K562 (cell line): ENCODE data around the gene TREH. TPM values are rescaled to one million over a fixed set of nuclear protein-coding genes. Genes with fewer than 3 reads are reported as not detected.

Source experiments
- ARID1B ChIP-seq: fragments of 450-650 bp; IDR thresholded peaks from 2 replicates; pipeline ENCODE4 v1.6.1; 2016; ENCODE audit warnings: antibody characterized with exemption, mild to moderate bottlenecking, inconsistent platforms
- CHCHD3 ChIP-seq: fragments of 250-450 bp; sonication (Bioruptor Pico); IDR thresholded peaks from 2 replicates; pipeline ENCODE4 v2.1.2; 2022; ENCODE audit warnings: mild to moderate bottlenecking
- DMBX1 ChIP-seq: fragments of 250-450 bp; sonication (Bioruptor Pico); IDR thresholded peaks from 2 replicates; pipeline ENCODE4 v1.8.0; 2022; ENCODE audit warnings: inconsistent platforms, mild to moderate bottlenecking, moderate library complexity, borderline replicate concordance
- EHMT2 ChIP-seq: fragments of 450-650 bp; IDR thresholded peaks from 2 replicates; pipeline ENCODE4 v1.6.1; 2018; ENCODE audit warnings: antibody characterized with exemption
- ERF ChIP-seq: fragments of 450-650 bp; formaldehyde crosslinking; IDR thresholded peaks from 2 replicates; pipeline ENCODE4 v1.4.0; 2020; ENCODE audit warnings: mild to moderate bottlenecking, mixed read lengths
- FOXJ2 ChIP-seq: fragments of 200-800 bp; sonication (Bioruptor generic); IDR thresholded peaks from 2 replicates; pipeline ENCODE4 v1.6.1; 2016; ENCODE audit warnings: missing genetic modification characterization, missing compliant biosample characterization
- GABPB1 ChIP-seq: sonication (generic); formaldehyde crosslinking; IDR thresholded peaks from 2 replicates; pipeline ENCODE4 v1.8.0; 2022; ENCODE audit warnings: mild to moderate bottlenecking, missing genetic modification reagents
- HIVEP1 ChIP-seq: fragments of 250-450 bp; sonication (Bioruptor Pico); IDR thresholded peaks from 2 replicates; pipeline ENCODE4 v1.4.0; 2020; ENCODE audit warnings: mild to moderate bottlenecking
- ILF3 ChIP-seq: fragments of 450-650 bp; IDR thresholded peaks from 2 replicates; pipeline ENCODE4 v1.6.1; 2018; ENCODE audit warnings: antibody characterized with exemption, mild to moderate bottlenecking, moderate library complexity, borderline replicate concordance
- KAT7 ChIP-seq: sonication (generic); formaldehyde crosslinking; IDR thresholded peaks from 2 replicates; pipeline ENCODE4 v1.8.0; 2022; ENCODE audit warnings: missing genetic modification reagents, mild to moderate bottlenecking, borderline replicate concordance
- MTA3 ChIP-seq: fragments of 450-650 bp; formaldehyde crosslinking; IDR thresholded peaks from 2 replicates; pipeline ENCODE4 v1.6.1; 2017; ENCODE audit warnings: mild to moderate bottlenecking, borderline replicate concordance
- NFIC ChIP-seq: fragments of 450-650 bp; IDR thresholded peaks from 2 replicates; pipeline ENCODE4 v1.6.1; 2017; ENCODE audit warnings: mild to moderate bottlenecking, inconsistent platforms
- RAD21 ChIP-seq, 2 experiments: fragments of 250-450 bp in 1 of 2; fragments of 450-650 bp in 1 of 2; sonication (Bioruptor Pico) in 1 of 2; formaldehyde crosslinking in 1 of 2; IDR thresholded peaks in 1 of 2; conservative IDR thresholded peaks in 1 of 2; 2 replicates each; pipeline versions ENCODE4 v1.4.0 to v1.8.0; 2020 to 2022; ENCODE audit warnings: mild to moderate bottlenecking in 2 of 2, moderate library complexity in 1 of 2
- SMARCA4 ChIP-seq: fragments of 450-650 bp; IDR thresholded peaks from 2 replicates; pipeline ENCODE4 v1.6.1; 2016
- ZC3H4 ChIP-seq: sonication (generic); formaldehyde crosslinking; IDR thresholded peaks from 2 replicates; pipeline ENCODE4 v1.9.0; 2021; ENCODE audit warnings: missing genetic modification reagents, borderline replicate concordance
- ZC3H8 ChIP-seq: fragments of 450-650 bp; IDR thresholded peaks from 2 replicates; pipeline ENCODE4 v1.6.1; 2017
- ZNF12 ChIP-seq: sonication (generic); formaldehyde crosslinking; IDR thresholded peaks from 2 replicates; pipeline ENCODE4 v1.4.0; 2020; ENCODE audit warnings: mild to moderate bottlenecking, missing genetic modification reagents
- ZNF143 ChIP-seq: sonication (generic); formaldehyde crosslinking; IDR thresholded peaks from 2 replicates; pipeline ENCODE4 v1.9.0; 2022; ENCODE audit warnings: mild to moderate bottlenecking, missing genetic modification reagents
- ZNF431 ChIP-seq: sonication (generic); formaldehyde crosslinking; IDR thresholded peaks from 2 replicates; pipeline ENCODE4 v1.8.0; 2022; ENCODE audit warnings: mild to moderate bottlenecking, missing genetic modification reagents
- ZNF512 ChIP-seq: IDR thresholded peaks from 2 replicates; pipeline ENCODE4 v1.6.1; 2016; ENCODE audit warnings: missing genetic modification characterization, missing compliant biosample characterization
- ZNF778 ChIP-seq: fragments of 450-650 bp; formaldehyde crosslinking; IDR thresholded peaks from 2 replicates; pipeline ENCODE4 v1.4.0; 2020; ENCODE audit warnings: mild to moderate bottlenecking, moderate library complexity
- polyA plus RNA-seq, 8 experiments: library from polyadenylated mRNA; depleted of rRNA in 4 of 8; stranded (reverse) in 5 of 8; unstranded in 3 of 8; fragments of >200 nt; fragmentation: Nextera tagmentation in 2 of 8; fragmentation: Illumina TruSeq in 1 of 8; extraction: Ambion mirVana in 2 of 8; extraction: Trizol in 1 of 8; gene quantifications; 2 replicates each; pipeline versions ENCODE4 v1.2.1 to v1.2.3, GENCODE V29; 2011 to 2014; ENCODE audit warnings: inconsistent platforms in 1 of 8, missing spikeins in 1 of 8
- total RNA-seq, 7 experiments: library from RNA; depleted of rRNA in 6 of 7; stranded (reverse); fragments of >200 nt in 6 of 7; fragmentation: Illumina TruSeq in 2 of 7; extraction: Trizol in 2 of 7; gene quantifications; 2 replicates each; pipeline versions ENCODE4 v1.2.1 to v1.2.3, GENCODE V29; 2011 to 2021; ENCODE audit warnings: low replicate concordance in 1 of 7
- TF ChIP-seq, protein P1 (sequence below): fragments of 250-450 bp; sonication (Bioruptor Pico); IDR thresholded peaks from 2 replicates; pipeline ENCODE4 v1.5.0; 2021; ENCODE audit warnings: mild to moderate bottlenecking, borderline replicate concordance
- TF ChIP-seq, protein P2 (sequence below): IDR thresholded peaks from 2 replicates; pipeline ENCODE4 v1.6.1; 2011; ENCODE audit warnings: borderline replicate concordance, low read depth, mild to moderate bottlenecking, moderate library complexity, low read length; ENCODE audit not compliant: insufficient read depth, poor library complexity, severe bottlenecking

The TREH gene
- total and polyA plus RNA-seq, 9 of the 15 experiments (the other 6 are each of a cell fraction or from before 2014, with no cell fraction given) = 0.09 to 0.20 (median 0.11) TPM; not detected in 6

DNA sequence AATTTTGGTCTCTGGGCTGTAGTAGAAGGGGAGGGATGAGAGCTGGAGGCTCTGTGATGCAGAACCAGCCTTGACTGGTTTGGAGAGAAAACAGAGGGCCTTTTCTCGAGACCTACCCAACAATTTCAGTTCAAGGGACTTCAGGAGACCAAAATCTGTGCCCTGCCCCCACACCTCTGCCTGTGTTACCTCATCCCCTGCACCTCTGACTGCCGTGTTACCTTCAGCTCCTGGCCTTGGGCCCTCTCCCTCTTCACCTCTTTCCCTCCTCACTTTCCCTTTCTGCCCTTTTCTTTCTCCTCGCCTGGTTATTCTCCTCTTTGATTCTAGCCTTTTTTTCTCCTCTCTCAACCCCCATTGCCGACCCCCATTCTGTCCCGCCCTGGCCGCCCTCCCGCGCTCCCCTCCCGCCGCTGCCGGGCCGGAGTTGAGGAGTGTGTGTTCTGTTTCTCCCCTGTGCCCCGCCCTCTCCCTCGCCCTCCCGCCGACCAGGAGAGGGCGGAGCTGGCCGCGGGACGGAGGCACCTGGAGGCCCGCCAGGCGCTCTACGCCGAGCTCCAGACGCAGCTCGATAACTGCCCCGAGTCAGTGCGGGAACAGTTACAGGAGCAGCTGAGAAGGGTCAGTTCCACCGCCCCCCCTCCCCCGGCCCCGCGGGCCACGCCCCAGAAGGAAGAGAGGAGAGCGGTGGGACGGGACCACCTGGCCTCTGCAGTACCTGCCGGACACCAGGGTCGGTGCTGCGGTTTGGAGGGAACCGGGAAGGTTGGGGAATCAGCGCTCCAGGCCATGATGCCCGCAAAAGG, 44.8 kb downstream of the TREH start (continued):
- TF ChIP-seq, protein P1, sequence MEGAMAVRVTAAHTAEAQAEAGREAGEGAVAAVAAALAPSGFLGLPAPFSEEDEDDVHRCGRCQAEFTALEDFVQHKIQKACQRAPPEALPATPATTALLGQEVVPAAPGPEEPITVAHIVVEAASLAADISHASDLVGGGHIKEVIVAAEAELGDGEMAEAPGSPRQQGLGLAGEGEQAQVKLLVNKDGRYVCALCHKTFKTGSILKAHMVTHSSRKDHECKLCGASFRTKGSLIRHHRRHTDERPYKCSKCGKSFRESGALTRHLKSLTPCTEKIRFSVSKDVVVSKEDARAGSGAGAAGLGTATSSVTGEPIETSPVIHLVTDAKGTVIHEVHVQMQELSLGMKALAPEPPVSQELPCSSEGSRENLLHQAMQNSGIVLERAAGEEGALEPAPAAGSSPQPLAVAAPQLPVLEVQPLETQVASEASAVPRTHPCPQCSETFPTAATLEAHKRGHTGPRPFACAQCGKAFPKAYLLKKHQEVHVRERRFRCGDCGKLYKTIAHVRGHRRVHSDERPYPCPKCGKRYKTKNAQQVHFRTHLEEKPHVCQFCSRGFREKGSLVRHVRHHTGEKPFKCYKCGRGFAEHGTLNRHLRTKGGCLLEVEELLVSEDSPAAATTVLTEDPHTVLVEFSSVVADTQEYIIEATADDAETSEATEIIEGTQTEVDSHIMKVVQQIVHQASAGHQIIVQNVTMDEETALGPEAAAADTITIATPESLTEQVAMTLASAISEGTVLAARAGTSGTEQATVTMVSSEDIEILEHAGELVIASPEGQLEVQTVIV (CRISPR knock-in tag) = no peak
- TF ChIP-seq HIVEP1 (CRISPR knock-in tag) = no peak
- no peak for TF ChIP-seq ZNF143
- no peak for TF ChIP-seq ZC3H8
- no peak for TF ChIP-seq ZNF431
- no peak for TF ChIP-seq ILF3
- TF ChIP-seq ARID1B = peak; percentile 47; the same call in 1 of the 2 replicates
- 0 out of 2 replicates have a peak, but pooled peaks have one; percentile 60 for TF ChIP-seq KAT7 (CRISPR knock-in tag)
- no peak for TF ChIP-seq ERF (CRISPR knock-in tag)
- TF ChIP-seq GABPB1 (CRISPR knock-in tag) = 0 out of 2 replicates have a peak, but pooled peaks have one; percentile 25
- no peak for TF ChIP-seq ZNF778 (CRISPR knock-in tag)
- TF ChIP-seq, protein P2, sequence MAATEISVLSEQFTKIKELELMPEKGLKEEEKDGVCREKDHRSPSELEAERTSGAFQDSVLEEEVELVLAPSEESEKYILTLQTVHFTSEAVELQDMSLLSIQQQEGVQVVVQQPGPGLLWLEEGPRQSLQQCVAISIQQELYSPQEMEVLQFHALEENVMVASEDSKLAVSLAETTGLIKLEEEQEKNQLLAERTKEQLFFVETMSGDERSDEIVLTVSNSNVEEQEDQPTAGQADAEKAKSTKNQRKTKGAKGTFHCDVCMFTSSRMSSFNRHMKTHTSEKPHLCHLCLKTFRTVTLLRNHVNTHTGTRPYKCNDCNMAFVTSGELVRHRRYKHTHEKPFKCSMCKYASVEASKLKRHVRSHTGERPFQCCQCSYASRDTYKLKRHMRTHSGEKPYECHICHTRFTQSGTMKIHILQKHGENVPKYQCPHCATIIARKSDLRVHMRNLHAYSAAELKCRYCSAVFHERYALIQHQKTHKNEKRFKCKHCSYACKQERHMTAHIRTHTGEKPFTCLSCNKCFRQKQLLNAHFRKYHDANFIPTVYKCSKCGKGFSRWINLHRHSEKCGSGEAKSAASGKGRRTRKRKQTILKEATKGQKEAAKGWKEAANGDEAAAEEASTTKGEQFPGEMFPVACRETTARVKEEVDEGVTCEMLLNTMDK = peak; percentile 49
- TF ChIP-seq SMARCA4 = 0 out of 2 replicates have a peak, but pooled peaks have one; percentile 7
- peak; percentile 93 for TF ChIP-seq NFIC
- TF ChIP-seq ZC3H4 (CRISPR knock-in tag) = no peak
- peak; percentile 63 for TF ChIP-seq ZNF512 (tag)
- no peak for TF ChIP-seq MTA3
- TF ChIP-seq CHCHD3 (CRISPR knock-in tag) = no peak
- TF ChIP-seq EHMT2 = peak; percentile 67
- TF ChIP-seq DMBX1 (CRISPR knock-in tag) = no peak
- TF ChIP-seq RAD21 (CRISPR knock-in tag; conservative IDR thresholded peaks at IDR 0.05 in 1 of 2, IDR thresholded peaks at IDR 0.05 in 1 of 2) = 0 out of 4 replicates have a peak, but pooled peaks of 1 of the 2 experiments have one; percentile 18
- no peak for TF ChIP-seq ZNF12
- TF ChIP-seq FOXJ2 = no peak
